Measurements from ENCODE around the gene ISLR2.

ISLR2 gene

DNA sequence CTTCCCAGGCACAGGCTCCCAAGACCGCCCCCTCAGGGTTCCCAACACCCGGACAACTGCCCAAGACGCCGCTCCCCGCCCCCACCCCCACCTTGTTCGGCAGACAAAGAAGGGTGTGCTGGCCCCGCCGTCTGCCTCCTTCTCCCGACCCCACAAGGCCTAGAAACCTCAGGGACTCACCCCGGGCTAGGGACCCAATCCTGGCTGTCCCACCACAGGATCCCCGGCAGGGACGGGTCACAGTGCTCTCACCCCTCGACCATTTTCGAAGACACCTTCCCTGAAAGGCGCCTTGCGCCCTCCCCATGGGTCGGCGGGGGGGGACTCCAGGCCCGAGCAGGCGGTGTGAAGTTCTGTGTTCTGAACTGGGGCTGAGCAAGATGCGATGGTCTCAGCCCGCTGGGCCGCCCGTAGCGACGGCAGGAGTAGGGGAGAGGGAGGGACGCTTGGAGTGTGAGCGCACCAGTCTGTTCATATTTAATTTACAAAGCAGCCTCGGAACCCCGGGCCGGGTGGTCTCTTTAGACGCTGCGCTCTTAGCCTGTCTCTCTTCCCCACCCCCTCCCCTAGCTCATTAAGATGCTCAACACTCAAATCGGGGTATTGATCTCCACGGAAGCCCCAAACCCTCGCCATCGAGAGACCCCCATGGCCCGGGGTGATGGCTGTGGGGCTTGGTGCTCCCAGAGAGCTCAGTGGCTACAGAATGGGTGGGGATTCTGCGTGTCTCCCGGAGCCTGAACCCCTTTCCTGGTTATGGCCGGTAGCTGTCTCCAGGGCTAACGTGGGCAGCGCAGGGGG is 1.4 kb upstream of the ISLR2 start:
- no peak for DNase-seq

DNA sequence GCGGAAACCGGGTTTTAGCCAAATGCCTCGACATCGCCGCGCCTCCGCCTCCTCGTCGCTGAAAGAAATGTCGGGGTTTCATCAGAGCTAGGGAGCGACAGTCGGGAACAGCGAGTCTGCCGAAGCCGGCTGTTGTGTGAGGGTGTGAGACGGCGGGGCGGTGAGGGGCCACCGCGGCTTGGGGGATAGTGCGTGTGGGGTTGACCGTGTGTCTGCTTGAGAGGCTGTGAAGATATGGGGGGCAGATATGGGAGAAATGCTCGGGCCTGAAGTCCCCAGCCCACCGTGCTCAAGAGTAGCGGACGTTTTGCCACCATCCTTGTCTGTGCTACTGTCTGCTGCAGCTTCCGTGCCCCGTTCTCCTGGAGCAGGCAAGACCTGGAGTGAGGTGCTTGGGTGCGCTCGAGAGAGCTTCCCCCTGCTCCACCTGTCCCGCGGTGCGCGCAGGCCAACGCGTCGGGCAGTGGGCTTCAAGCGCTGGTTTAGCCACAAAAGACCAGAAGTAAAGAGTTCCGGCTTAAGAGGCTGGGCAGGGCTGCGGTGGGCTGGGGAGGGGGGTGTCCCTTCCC is 716 bp upstream of the ISLR2 start:
- no peak for DNase-seq

GRCh38 chr15:74130849-74131627 is 652 bp downstream of the ISLR2 start:
- no peak for DNase-seq

- no peak for DNase-seq
Observed at GRCh38 chr15:74131628-74132413, 1.4 kb downstream of the ISLR2 start.

GRCh38 chr15:74132681-74133651 is 2.6 kb downstream of the ISLR2 start:
- DNase-seq: no peak

GRCh38 chr15:74133694-74134386 is 3.5 kb downstream of the ISLR2 start:
- no peak for DNase-seq

GRCh38 chr15:74134387-74135027 is 4.1 kb downstream of the ISLR2 start:
- DNase-seq: no peak

DNA sequence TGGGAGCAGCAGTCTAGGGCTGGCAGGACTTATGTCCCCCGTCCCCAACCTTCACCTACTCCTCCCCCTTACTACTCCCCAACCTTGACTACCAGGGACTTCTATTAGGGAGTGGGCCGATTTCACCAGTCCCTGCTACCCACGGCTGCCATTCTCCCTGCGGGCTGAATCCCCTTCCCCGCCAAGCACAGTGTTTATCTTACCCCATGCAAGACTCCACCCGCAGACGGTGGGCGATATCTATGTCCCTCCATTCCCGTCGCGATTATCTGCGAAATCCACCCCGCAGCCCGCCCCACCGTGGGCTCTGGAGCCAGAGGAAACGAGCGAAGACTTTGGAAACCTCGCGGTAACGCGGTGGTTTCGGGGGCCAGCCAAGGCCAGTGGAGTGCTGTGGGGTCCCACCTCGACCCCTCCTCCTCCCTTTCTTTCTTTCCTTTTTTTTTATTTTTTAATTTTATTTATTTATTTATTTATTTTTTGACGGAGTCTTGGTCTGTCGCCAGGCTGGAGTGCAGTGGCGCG is 4.7 kb downstream of the ISLR2 start:
- no peak for DNase-seq

DNA sequence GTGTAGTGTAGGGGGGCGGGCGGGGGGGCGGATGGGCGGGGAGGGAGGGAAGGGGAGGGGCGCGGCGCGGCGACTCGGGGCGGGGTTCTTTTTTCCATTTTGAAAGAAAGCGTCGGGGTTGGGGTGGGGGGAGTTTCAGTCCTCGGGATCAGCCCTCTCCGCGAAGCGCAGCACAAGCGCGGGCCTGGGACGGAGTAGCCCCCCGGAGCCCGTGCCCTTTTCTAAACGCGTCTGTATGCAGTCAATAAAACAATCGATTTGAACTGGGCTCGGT is 6.1 kb downstream of the ISLR2 start:
- DNase-seq: no peak

DNA sequence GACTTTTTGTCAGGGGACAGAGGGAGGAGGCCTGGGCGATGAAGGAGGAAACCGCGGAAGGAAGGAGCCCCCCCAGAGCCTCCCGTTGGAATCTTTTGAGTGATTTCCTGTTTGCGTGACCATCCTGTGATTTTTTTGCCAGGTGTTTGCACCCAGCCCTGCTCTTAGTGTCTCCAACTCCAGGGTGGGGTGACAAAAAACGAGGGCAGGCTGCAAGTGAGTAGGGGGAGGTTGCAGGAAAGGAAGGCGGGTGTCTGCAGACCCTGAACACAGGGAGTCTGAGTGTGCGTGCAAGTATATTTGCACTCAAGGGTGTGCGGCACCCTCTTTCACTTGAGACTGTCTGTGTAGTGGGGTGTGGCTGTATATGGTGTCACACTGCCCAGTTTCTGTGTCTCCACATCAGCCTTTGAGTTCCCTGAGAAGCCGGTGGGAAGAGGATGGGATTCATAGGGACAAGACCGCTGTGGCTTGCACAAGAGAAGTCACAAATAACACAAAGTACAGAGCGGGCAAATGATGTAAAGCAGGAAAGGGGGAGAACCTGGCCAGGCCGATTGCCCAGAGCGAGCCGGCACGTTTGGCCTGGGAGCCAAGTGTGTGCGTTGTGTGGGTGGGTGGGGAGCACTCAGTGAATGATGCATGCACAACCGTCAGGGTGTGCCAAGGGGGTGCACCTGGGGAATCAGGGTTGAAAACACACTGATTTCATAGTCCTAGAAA is 6.6 kb downstream of the ISLR2 start:
- DNase-seq: no peak

- no peak for DNase-seq
Observed at GRCh38 chr15:74137537-74137894, 7.1 kb downstream of the ISLR2 start.

GRCh38 chr15:74138642-74139041 is 8.3 kb downstream of the ISLR2 start:
- DNase-seq: no peak

- DNase-seq: no peak
Observed at GRCh38 chr15:74141591-74141990, 11.2 kb downstream of the ISLR2 start.

DNA sequence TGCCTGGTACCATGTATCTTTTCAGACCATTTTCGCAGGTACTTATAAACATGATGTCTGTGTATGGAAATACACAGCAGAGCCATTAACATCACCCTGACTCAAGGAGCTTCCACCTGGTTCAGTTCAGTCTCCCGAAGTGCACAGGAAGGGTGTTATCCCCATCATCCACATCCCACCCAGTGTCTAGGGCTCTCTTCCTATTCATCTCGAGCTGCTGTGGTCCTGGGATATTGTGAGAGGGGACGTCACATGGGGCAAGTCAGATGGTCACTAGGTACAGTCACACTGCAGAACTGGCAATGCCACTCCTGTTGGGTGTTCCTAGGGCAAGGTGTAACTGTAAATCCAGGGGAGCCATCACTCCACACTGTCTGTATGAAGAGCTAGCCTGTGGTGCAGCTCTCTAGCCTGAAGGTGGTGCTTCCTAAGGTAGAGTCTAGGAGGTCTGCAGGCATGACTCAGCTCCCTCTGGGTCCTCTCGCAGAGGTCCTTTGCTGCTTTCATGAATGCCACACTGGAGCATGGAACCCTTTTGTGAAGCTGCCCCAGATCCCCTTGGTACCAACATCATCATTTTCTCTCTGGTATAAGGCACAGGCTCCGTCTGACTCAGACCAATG is 13.9 kb downstream of the ISLR2 start:
- peak; percentile 24 for DNase-seq

- DNase-seq: no peak
Observed at GRCh38 chr15:74146277-74146800, 16.0 kb downstream of the ISLR2 start.

DNA sequence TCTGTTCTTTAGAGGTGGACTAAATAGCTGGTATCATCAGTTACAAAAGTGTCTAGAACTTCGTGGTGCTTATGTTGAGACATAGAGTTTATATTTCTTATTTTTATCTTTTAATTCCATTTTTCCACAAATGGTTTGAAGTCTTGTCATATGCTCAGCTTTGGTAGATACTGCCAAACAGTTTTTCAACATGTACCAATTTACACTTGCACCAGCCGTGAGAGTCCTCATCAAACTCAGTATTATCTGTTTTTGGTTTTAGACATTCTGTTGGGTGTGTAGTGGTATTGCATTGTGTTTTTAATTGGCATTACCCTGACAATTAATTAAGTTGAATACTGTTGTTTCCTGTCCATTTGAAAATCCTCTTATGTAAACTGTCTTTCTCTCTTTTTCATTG is 16.7 kb downstream of the ISLR2 start:
- no peak for DNase-seq

- DNase-seq: no peak
Observed at GRCh38 chr15:74155766-74156417, 25.5 kb downstream of the ISLR2 start.

- DNase-seq: no peak
Observed at GRCh38 chr15:74156678-74157411, 26.5 kb downstream of the ISLR2 start.
